HepG2 (cell line): ENCODE results near the gene HIPK2. TPM values are rescaled to one million over a fixed set of nuclear protein-coding genes. Genes with fewer than 3 reads are reported as not detected.
A peak's percentile ranks its signal among the peaks of the same experiment; 100 is the strongest.

Experiments
- CEBPZ ChIP-seq: IDR thresholded peaks from 2 replicates; pipeline ENCODE4 v1.6.1; 2012; ENCODE audit warnings: low read length, improper control_type of control experiment
- CREBL2 ChIP-seq: sonication (generic); formaldehyde crosslinking; IDR thresholded peaks from 2 replicates; pipeline ENCODE4 v1.8.1; 2023; ENCODE audit warnings: missing genetic modification reagents, mild to moderate bottlenecking, borderline replicate concordance
- ESRRA ChIP-seq: sonication (generic); formaldehyde crosslinking; IDR thresholded peaks from 2 replicates; pipeline ENCODE4 v1.5.1; 2020; ENCODE audit warnings: mild to moderate bottlenecking, low read depth, missing genetic modification reagents
- KLF6 ChIP-seq: IDR thresholded peaks from 2 replicates; pipeline ENCODE4 v1.8.0; 2016; ENCODE audit warnings: missing biosample characterization, missing genetic modification reagents
- NFRKB ChIP-seq: fragments of 450-650 bp; IDR thresholded peaks from 2 replicates; pipeline ENCODE4 v1.6.1; 2017
- NR2F2 ChIP-seq: IDR thresholded peaks from 2 replicates; pipeline ENCODE4 v1.6.1; 2012; ENCODE audit warnings: low read depth, inconsistent platforms, borderline replicate concordance
- PHF21A ChIP-seq: sonication (generic); formaldehyde crosslinking; IDR thresholded peaks from 2 replicates; pipeline ENCODE4 v1.5.0; 2020; ENCODE audit warnings: mild to moderate bottlenecking, missing genetic modification reagents
- SAFB2 ChIP-seq: sonication (generic); formaldehyde crosslinking; IDR thresholded peaks from 2 replicates; pipeline ENCODE4 v1.5.1; 2020; ENCODE audit warnings: missing genetic modification reagents, low read depth, mild to moderate bottlenecking, borderline replicate concordance
- SALL1 ChIP-seq: sonication (generic); formaldehyde crosslinking; IDR thresholded peaks from 2 replicates; pipeline ENCODE4 v1.8.0; 2022; ENCODE audit warnings: mild to moderate bottlenecking, missing genetic modification reagents
- SMC3 ChIP-seq: IDR thresholded peaks from 2 replicates; pipeline ENCODE4 v1.6.1; 2011; ENCODE audit warnings: low read length, improper control_type of control experiment
- SNAPC2 ChIP-seq: sonication (generic); formaldehyde crosslinking; IDR thresholded peaks from 2 replicates; pipeline ENCODE4 v1.8.1; 2022; ENCODE audit warnings: mild to moderate bottlenecking, missing genetic modification reagents
- USF2 ChIP-seq, 2 experiments: sonication (generic) in 1 of 2; formaldehyde crosslinking in 1 of 2; IDR thresholded peaks; 2 replicates each; pipeline versions ENCODE4 v1.5.1 to v1.6.1; 2011 to 2020; ENCODE audit warnings: borderline replicate concordance in 1 of 2, low read depth in 1 of 2, low read length in 1 of 2, mild to moderate bottlenecking in 1 of 2, missing genetic modification reagents in 1 of 2, moderate library complexity in 1 of 2
- ZFX ChIP-seq: sonication (generic); formaldehyde crosslinking; IDR thresholded peaks from 2 replicates; pipeline ENCODE4 v1.4.0; 2020; ENCODE audit warnings: mild to moderate bottlenecking, low read depth, missing genetic modification reagents, moderate library complexity
- ZNF124 ChIP-seq: sonication (generic); formaldehyde crosslinking; IDR thresholded peaks from 2 replicates; pipeline ENCODE4 v1.4.0; 2020; ENCODE audit warnings: missing genetic modification reagents
- ZNF430 ChIP-seq: sonication (generic); formaldehyde crosslinking; IDR thresholded peaks from 2 replicates; pipeline ENCODE4 v1.9.0; 2021; ENCODE audit warnings: mild to moderate bottlenecking, missing genetic modification reagents
- ZNF556 ChIP-seq: sonication (generic); formaldehyde crosslinking; IDR thresholded peaks from 2 replicates; pipeline ENCODE4 v1.4.0; 2020; ENCODE audit warnings: mild to moderate bottlenecking, missing genetic modification reagents, borderline replicate concordance
- ZNF770 ChIP-seq: sonication (generic); formaldehyde crosslinking; IDR thresholded peaks from 2 replicates; pipeline ENCODE4 v1.5.0; 2020; ENCODE audit warnings: mild to moderate bottlenecking, missing genetic modification reagents
- ZSCAN25 ChIP-seq: sonication (generic); formaldehyde crosslinking; IDR thresholded peaks from 2 replicates; pipeline ENCODE4 v1.8.0; 2022; ENCODE audit warnings: mild to moderate bottlenecking, missing genetic modification reagents
- ZZZ3 ChIP-seq: sonication (generic); formaldehyde crosslinking; IDR thresholded peaks from 2 replicates; pipeline ENCODE4 v1.4.0; 2020; ENCODE audit warnings: missing genetic modification reagents, mild to moderate bottlenecking, borderline replicate concordance
- polyA plus RNA-seq, 8 experiments: library from polyadenylated mRNA; depleted of rRNA in 3 of 8; stranded (reverse) in 7 of 8; unstranded in 1 of 8; fragments of >200 nt; fragmentation: Illumina TruSeq in 4 of 8; extraction: Trizol in 4 of 8; gene quantifications; 2 replicates each; pipeline versions ENCODE4 v1.2.1 to v1.2.3, GENCODE V29; 2011 to 2016; ENCODE audit warnings: low read depth in 4 of 8, missing spikeins in 1 of 8, mixed read lengths in 1 of 8; ENCODE audit not compliant: insufficient read depth in 1 of 8
- total RNA-seq, 5 experiments: library from RNA; depleted of rRNA; stranded (reverse); fragments of >200 nt; fragmentation: Illumina TruSeq; extraction: Trizol; gene quantifications; 2 replicates each; pipeline ENCODE4 v1.2.3, GENCODE V29; 2016; ENCODE audit warnings: low read depth in 1 of 5

Gene HIPK2
- total and polyA plus RNA-seq, 2 of the 13 experiments (the other 11 are each of a cell fraction or from before 2014, with no cell fraction given): 14.4 to 20.2 TPM

GRCh38 chr7:139675127-139676125, 102.4 kb downstream of the HIPK2 start (continued):
- TF ChIP-seq CEBPZ (no peak), ZNF770 (CRISPR knock-in tag) (peak; percentile 37; the same call in 1 of the 2 replicates), ZZZ3 (no peak), SNAPC2 (CRISPR knock-in tag) (peak; percentile 73; the same call in 1 of the 2 replicates), PHF21A (CRISPR knock-in tag) (peak; percentile 95), ZNF430 (peak; percentile 65; the same call in 1 of the 2 replicates), ZNF124 (CRISPR knock-in tag) (no peak), ZFX (CRISPR knock-in tag) (peak; percentile 46; the same call in 1 of the 2 replicates), ZNF556 (no peak; the same call in 1 of the 2 replicates), ESRRA (CRISPR knock-in tag) (peak; percentile 93), NR2F2 (peak; percentile 91), SALL1 (CRISPR knock-in tag) (peak; percentile 98), ZSCAN25 (no peak), SMC3 (peak; percentile 50; the same call in 1 of the 2 replicates), USF2 (IDR thresholded peaks at IDR 0.05; ENCODE audit: low read depth, low read length) (no peak), USF2 (CRISPR knock-in tag; IDR thresholded peaks at IDR 0.05; ENCODE audit: borderline replicate concordance) (no peak), KLF6 (CRISPR knock-in tag) (no peak), CREBL2 (CRISPR knock-in tag) (0 out of 2 replicates have a peak, but pooled peaks have one; percentile 28), NFRKB (no peak), SAFB2 (CRISPR knock-in tag) (peak; percentile 42; the same call in 1 of the 2 replicates)
